ENCODE measurements around the gene FAM117A.

Gene FAM117A

GRCh38 chr17:49716668-49717364 lies 47.1 kb downstream of the FAM117A start:
- no peak for FAIRE-seq
- no peak for DNase-seq (ENCODE audit: insufficient read length, low spot score)
- no peak for TF ChIP-seq CTCF (IDR thresholded peaks at IDR 0.05; ENCODE audit: insufficient read depth, missing control alignments)

GRCh38 chr17:49715717-49716279 lies 48.1 kb downstream of the FAM117A start:
- no peak for TF ChIP-seq CTCF (IDR thresholded peaks at IDR 0.05; ENCODE audit: insufficient read depth, missing control alignments)
- no peak for FAIRE-seq
- DNase-seq (ENCODE audit: insufficient read length, low spot score) = no peak

GRCh38 chr17:49715216-49715615 lies 48.7 kb downstream of the FAM117A start:
- no peak for FAIRE-seq
- DNase-seq (ENCODE audit: insufficient read length, low spot score) = no peak
- no peak for TF ChIP-seq CTCF (IDR thresholded peaks at IDR 0.05; ENCODE audit: insufficient read depth, missing control alignments)

GRCh38 chr17:49708515-49709183 lies 55.3 kb downstream of the FAM117A start:
- FAIRE-seq = no peak
- no peak for DNase-seq (ENCODE audit: insufficient read length, low spot score)
- no peak for TF ChIP-seq CTCF (IDR thresholded peaks at IDR 0.05; ENCODE audit: insufficient read depth, missing control alignments)

GRCh38 chr17:49707608-49708514 lies 56.1 kb downstream of the FAM117A start, which contains the start of gene SLC35B1:
SLC35B1 (minus strand) TSS chr17:49707964; CDS start chr17:49707833, 131 bp downstream.
- no peak for FAIRE-seq
- TF ChIP-seq CTCF (IDR thresholded peaks at IDR 0.05; ENCODE audit: insufficient read depth, missing control alignments) = peak; percentile 100
- DNase-seq (ENCODE audit: insufficient read length, low spot score) = peak; percentile 93

GRCh38 chr17:49707246-49707607 lies 56.7 kb downstream of the FAM117A start:
- peak; percentile 6 for TF ChIP-seq CTCF (IDR thresholded peaks at IDR 0.05; ENCODE audit: insufficient read depth, missing control alignments)
- FAIRE-seq (no peak), DNase-seq (ENCODE audit: insufficient read length, low spot score) (no peak)
